Pancreas (tissue), 10 donors: ENCODE measurements around the gene MKX. TPM values are rescaled to one million over a fixed set of nuclear protein-coding genes. Genes with fewer than 3 reads are reported as not detected.
A peak's percentile ranks its signal among the peaks of the same experiment; 100 is the strongest.

Experiments used
- ATAC-seq, 4 donors: fragments of 200-7000 bp; cut with Tn5 transposase; one replicate each; pipeline versions ENCODE4 v1.8.0 to v1.9.1; 2020; ENCODE audit warnings: mild to moderate bottlenecking in 4 of 4, moderate library complexity in 4 of 4
- DNase-seq, 6 donors: peaks; one replicate each; pipeline ENCODE4 v3.0.0-alpha.2; 2020
- FAIRE-seq: peaks from 2 replicates; lab custom pipeline; 2012; peaks lifted over from hg19 to GRCh38; lab: Jason Lieb, UNC
- H3K27ac ChIP-seq, 4 donors: fragments of 200-600 bp; sonication (generic); 1 replicate in 3 of 4; 2 replicates in 1 of 4; pipeline versions ENCODE4 v1.5.0 to v1.8.0; 2020
- H3K27me3 ChIP-seq, 4 donors: fragments of 200-600 bp; one replicate each; pipeline ENCODE4 v1.8.0; 2021
- H3K36me3 ChIP-seq, 3 donors: fragments of 200-600 bp; sonication (generic) in 1 of 3; one replicate each; pipeline versions ENCODE4 v1.5.0 to v1.8.0; 2020 to 2021
- H3K4me1 ChIP-seq, 3 donors: fragments of 200-600 bp; one replicate each; pipeline ENCODE4 v1.8.0; 2021
- H3K4me3 ChIP-seq, 4 donors: fragments of 200-600 bp; sonication (generic) in 2 of 4; one replicate each; pipeline versions ENCODE4 v1.5.0 to v1.8.0; 2020 to 2021
- H3K9me3 ChIP-seq, 4 donors: fragments of 200-600 bp; one replicate each; pipeline ENCODE4 v1.8.0; 2021
- WGBS, 2 donors: extraction: QIAGEN DNeasy Blood & Tissue Kit; methylation state at CpG; one replicate each; pipeline ENCODE4 v1.1.7; 2013; 5-methylcytosine and 5-hydroxymethylcytosine counted together
- intact Hi-C, 3 donors: fragments of 100-400 bp; cut with DNase I; formaldehyde crosslinking; loops; one replicate each; pipeline versions ENCODE4 v1.11.1 to v1.14.2; 2022
- polyA plus RNA-seq, 2 donors: library from polyadenylated mRNA; stranded (reverse); fragments of 200-250 nt; gene quantifications; one replicate each; pipeline ENCODE4 v1.2.3, GENCODE V29; 2013
- total RNA-seq, 6 donors: library from RNA; stranded (reverse); fragmentation: NEBNext Ultra II Directional in 4 of 6; extraction: Animal tissue kit (Norgen Biotek cat#: 25700) in 4 of 6; gene quantifications; one replicate each; pipeline versions ENCODE4 v1.2.1 to v1.2.4, GENCODE V29; 2021 to 2023
- TF ChIP-seq, protein P1 (sequence below), 4 donors: fragments of 200-600 bp; sonication (generic) in 3 of 4; IDR thresholded peaks; one replicate each; pipeline versions ENCODE4 v1.5.0 to v1.8.0; 2021; ENCODE audit warnings: antibody characterized with exemption in 4 of 4
- donor health status: healthy with polysubstance abuse.
- donor health status: DM: no; HTN: no; CAD: no; lungs with moderate emphysema.
- donor health status: DM: no; HTN: no; CAD: no.
- donor health status: control.
- donor health status: control.
- donor health status: Bipolar disorder and iron deficiency.
- donor health status: DM: yes; HTN: yes; CAD: no.
- donor health status: DM: no; HTN: no; CAD: no.
- donor health status: DM: no; HTN: no; CAD: no.
- donor health status: DM: yes; HTN: yes; CAD: no.

Gene MKX
- total and polyA plus RNA-seq, 8 donors: 0.05 to 3.9 (median 0.17) TPM

DNA sequence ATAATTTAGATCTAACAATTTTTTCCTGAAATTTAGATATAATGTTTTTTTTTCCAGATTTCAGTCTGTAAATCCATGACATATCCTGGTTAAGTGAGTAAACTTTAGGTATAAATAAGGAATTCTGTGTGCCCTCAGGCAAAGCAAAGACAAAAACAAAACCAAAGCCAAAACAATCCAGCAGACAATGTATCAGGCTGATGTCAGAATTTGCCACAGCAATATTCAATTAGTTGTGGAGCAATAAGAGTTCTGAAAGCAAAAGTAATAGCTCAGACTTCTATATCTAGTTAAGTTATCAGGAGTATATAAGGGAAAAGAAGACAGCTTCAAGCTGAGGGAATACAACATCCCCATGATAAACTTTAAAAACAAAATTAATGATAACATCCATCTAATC is 82.0 kb downstream of the MKX start:
- TF ChIP-seq, protein P1, sequence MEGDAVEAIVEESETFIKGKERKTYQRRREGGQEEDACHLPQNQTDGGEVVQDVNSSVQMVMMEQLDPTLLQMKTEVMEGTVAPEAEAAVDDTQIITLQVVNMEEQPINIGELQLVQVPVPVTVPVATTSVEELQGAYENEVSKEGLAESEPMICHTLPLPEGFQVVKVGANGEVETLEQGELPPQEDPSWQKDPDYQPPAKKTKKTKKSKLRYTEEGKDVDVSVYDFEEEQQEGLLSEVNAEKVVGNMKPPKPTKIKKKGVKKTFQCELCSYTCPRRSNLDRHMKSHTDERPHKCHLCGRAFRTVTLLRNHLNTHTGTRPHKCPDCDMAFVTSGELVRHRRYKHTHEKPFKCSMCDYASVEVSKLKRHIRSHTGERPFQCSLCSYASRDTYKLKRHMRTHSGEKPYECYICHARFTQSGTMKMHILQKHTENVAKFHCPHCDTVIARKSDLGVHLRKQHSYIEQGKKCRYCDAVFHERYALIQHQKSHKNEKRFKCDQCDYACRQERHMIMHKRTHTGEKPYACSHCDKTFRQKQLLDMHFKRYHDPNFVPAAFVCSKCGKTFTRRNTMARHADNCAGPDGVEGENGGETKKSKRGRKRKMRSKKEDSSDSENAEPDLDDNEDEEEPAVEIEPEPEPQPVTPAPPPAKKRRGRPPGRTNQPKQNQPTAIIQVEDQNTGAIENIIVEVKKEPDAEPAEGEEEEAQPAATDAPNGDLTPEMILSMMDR (IDR thresholded peaks at IDR 0.05): no peak
- Histone ChIP-seq H3K4me1 (no peaks in the 10 kb centered on the region), H3K27ac (no peak overlapping the region), H3K36me3 (no peaks in the 10 kb centered on the region), H3K9me3 (no peaks in the 10 kb centered on the region), H3K4me3 (no peak overlapping the region), H3K27me3 (no peaks in the 10 kb centered on the region)
- intact Hi-C loops: no loop called here
- ATAC-seq (no peak), FAIRE-seq (no peak), DNase-seq (no peak)

DNA sequence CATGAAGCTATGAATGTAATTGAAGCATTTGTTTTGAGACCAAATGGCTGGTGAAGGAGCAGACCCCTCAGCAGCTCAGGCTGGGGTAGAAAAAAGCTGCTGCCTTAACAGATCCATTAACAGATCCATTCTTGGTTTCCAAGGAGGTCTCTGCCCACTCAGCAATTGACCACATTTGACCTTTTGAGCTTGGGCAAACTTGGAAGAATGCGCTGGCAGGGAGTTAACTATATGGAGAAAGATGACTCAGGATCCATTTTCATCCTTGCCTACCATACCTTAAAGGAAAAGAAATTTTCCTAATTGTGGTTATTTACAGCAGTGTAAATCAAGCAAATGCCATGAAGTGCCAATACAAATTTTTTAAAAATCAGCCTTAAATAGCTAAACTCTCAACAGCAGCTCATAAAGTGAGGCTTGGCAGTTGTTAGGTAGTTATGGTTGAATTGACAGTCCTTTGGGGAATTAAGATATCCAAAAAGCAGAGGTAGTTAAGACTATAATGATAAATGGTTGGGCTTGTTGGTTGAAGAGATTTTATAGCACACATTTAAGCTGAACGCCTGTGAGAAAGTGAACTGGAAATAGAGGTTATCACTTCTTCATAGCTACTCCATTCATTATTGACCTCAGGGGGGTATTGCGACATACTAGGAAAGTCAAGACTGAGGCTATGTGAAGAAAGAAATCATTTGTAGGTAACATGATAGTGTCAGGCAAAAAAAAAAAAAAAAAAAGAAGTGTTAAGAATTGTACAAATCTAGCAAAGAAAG is 83.9 kb downstream of the MKX start:
- Histone ChIP-seq H3K9me3 (no peaks in the 10 kb centered on the region), H3K27me3 (no peaks in the 10 kb centered on the region), H3K4me1 (no peaks in the 10 kb centered on the region), H3K4me3 (no peak overlapping the region), H3K27ac (no peak overlapping the region), H3K36me3 (no peaks in the 10 kb centered on the region)
- WGBS, 2 donors: 68 to 69% methylated on average over 3 of the region's 3 CpGs
- ATAC-seq (no peak), DNase-seq (no peak), FAIRE-seq (no peak)
- TF ChIP-seq, protein P1 (IDR thresholded peaks at IDR 0.05): no peak
- intact Hi-C loops: no loop called here

DNA sequence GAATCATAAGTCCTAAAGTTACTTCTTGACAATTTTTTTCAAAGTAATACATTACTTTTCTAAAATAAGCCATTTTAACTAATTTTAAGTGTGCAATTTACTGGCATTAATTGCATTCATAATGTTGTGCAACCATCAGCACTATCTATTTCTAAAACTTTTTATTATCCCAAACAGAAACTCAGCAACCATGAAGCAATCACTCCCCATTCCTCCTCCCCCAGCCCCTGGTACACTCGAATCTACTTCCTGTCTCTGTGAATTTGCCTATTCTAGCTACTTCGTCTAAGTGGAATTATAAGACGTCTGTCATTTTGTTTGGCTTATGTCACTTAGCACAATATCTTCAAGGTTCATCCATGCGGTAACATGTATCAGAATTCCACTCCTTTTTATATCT is 84.9 kb downstream of the MKX start:
- intact Hi-C loops: no loop called here
- FAIRE-seq (no peak), ATAC-seq (peak in 2 of 4 donors; percentile 26 to 55), DNase-seq (no peak)
- Histone ChIP-seq H3K36me3 (no peaks in the 10 kb centered on the region), H3K9me3 (no peaks in the 10 kb centered on the region), H3K4me1 (no peaks in the 10 kb centered on the region), H3K27me3 (no peaks in the 10 kb centered on the region), H3K27ac (no peak overlapping the region), H3K4me3 (no peak overlapping the region)
- TF ChIP-seq, protein P1 (IDR thresholded peaks at IDR 0.05): no peak
- 46 to 48% methylated on average over 4 of the region's 4 CpGs for WGBS, 2 donors

DNA sequence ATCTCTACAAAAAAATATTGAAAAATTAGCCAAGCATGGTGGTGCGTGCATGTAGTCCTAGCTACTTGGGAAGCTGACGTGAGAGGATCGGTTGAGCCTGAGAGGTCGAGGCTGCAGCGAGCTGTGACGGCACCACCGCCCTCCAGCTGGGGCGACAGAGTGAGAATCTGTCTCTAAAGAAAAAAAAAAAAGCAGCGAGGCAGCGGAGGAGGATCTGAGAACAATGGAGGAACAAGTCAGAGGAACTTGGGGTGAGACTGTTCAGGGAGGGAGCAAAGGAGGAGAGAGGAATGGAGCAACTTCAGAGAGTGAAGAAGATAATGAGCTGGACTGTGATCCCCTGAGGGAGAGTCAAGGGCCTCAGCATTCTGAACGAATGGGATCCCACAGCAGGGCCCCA is 85.4 kb downstream of the MKX start:
- no peaks in the 10 kb centered on the region for H3K4me1 ChIP-seq
- H3K4me3 ChIP-seq: no peak overlapping the region
- 74% methylated on average over 11 of the region's 11 CpGs for WGBS, 2 donors
- TF ChIP-seq, protein P1 (IDR thresholded peaks at IDR 0.05): no peak
- no peak for DNase-seq
- no peaks in the 10 kb centered on the region for H3K9me3 ChIP-seq
- no peaks in the 10 kb centered on the region for H3K36me3 ChIP-seq
- no peak for FAIRE-seq
- intact Hi-C loops: no loop called here
- H3K27me3 ChIP-seq: no peaks in the 10 kb centered on the region
- H3K27ac ChIP-seq: no peak overlapping the region
- ATAC-seq: peak in 2 of 4 donors; percentile 43 to 44

DNA sequence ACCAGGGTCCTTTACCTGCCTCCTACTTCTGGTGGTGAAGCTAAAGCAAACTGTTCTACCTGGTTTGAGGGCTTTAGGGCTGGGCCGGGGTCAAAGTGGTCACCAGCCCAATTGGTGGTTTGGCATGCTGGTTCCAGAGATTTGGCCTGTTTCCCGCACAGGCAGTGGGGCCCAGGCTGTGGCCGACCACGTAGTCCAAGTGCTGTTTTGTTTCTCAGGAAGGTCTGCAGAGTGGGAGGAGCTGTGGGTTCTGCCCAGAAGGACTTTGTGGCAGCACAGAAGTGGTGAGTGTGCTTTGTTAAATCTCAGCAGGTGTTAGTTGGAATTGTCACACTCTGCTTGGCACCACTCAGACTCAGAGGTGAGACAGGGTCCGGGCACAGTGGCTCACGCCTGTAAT is 85.8 kb downstream of the MKX start:
- no peak for ATAC-seq
- DNase-seq: no peak
- FAIRE-seq: no peak

More for the DNA sequence above, 85.8 kb downstream of the MKX start:
- Histone ChIP-seq H3K27me3 (no peaks in the 10 kb centered on the region), H3K27ac (no peak overlapping the region), H3K36me3 (no peaks in the 10 kb centered on the region), H3K4me1 (no peaks in the 10 kb centered on the region), H3K4me3 (no peak overlapping the region), H3K9me3 (no peaks in the 10 kb centered on the region)
- WGBS, 2 donors: 60 to 71% methylated on average over 6 of the region's 6 CpGs
- intact Hi-C loops: loop anchor here in 1 of 3 donors (5.0 to 10.0 kb wide), 2 partner anchors 95 to 212 kb away; no protein-coding TSS in a partner anchor
- TF ChIP-seq, protein P1 (IDR thresholded peaks at IDR 0.05): no peak
